Astrocyte (in vitro differentiated cells and primary cell): ENCODE data around the gene SCN2A.

Experiments
- EZH2 ChIP-seq: IDR thresholded peaks from 2 replicates; pipeline ENCODE4 v1.6.1; 2012; ENCODE audit warnings: mild to moderate bottlenecking, low read length, inconsistent platforms; ENCODE audit not compliant: insufficient read depth
- TF ChIP-seq, protein P1 (sequence below): IDR thresholded peaks from 2 replicates; pipeline ENCODE4 v1.5.1; 2011; ENCODE audit warnings: low read depth, mild to moderate bottlenecking, inconsistent platforms, low read length, moderate library complexity; ENCODE audit not compliant: insufficient read depth

- TF ChIP-seq, protein P1, sequence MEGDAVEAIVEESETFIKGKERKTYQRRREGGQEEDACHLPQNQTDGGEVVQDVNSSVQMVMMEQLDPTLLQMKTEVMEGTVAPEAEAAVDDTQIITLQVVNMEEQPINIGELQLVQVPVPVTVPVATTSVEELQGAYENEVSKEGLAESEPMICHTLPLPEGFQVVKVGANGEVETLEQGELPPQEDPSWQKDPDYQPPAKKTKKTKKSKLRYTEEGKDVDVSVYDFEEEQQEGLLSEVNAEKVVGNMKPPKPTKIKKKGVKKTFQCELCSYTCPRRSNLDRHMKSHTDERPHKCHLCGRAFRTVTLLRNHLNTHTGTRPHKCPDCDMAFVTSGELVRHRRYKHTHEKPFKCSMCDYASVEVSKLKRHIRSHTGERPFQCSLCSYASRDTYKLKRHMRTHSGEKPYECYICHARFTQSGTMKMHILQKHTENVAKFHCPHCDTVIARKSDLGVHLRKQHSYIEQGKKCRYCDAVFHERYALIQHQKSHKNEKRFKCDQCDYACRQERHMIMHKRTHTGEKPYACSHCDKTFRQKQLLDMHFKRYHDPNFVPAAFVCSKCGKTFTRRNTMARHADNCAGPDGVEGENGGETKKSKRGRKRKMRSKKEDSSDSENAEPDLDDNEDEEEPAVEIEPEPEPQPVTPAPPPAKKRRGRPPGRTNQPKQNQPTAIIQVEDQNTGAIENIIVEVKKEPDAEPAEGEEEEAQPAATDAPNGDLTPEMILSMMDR: no peak
- no peak for TF ChIP-seq EZH2
Observed at GRCh38 chr2:165361514-165361913, 122.3 kb downstream of the SCN2A start.
